Measurements from ENCODE around the gene CLDN14. TPM values are rescaled to one million over a fixed set of nuclear protein-coding genes. Genes with fewer than 3 reads are reported as not detected.

The CLDN14 gene
- total RNA-seq, 1 experiment from 2014 or later = not detected

DNA sequence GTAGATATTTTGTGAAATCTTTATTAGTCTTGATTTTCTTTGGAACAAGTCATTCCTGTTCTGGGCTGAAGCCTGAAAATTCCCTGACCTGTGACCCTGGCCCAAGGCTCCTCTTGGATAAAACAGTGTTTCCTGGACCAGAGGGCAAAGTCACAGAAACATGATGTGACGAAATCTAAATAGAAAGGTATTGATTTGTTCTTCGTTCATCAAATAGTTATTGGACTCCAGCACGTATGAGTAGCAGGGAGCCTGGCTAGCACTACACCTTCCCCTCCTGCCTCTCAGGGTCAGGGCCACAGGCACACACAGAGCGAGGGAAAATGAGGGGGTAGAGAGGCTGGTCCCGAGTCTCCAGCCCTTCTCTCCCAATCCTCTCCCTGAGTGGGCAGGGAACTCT lies 1.7 kb upstream of the CLDN14 start:
- Histone ChIP-seq H4K20me1 (ENCODE audit: control insufficient read depth, insufficient read depth, insufficient read length) (no peaks in the 10 kb centered on the region), H3K27me3 (ENCODE audit: insufficient read depth, low read length) (no peaks in the 10 kb centered on the region), H2AK5ac (ENCODE audit: insufficient read length, low read length) (no peak overlapping the region), H3K9me3 (ENCODE audit: control insufficient read depth, low read depth, low read length) (no peaks in the 10 kb centered on the region), H3K4me2 (ENCODE audit: insufficient read depth, insufficient read length, low read length) (no peak overlapping the region), H3K9ac (ENCODE audit: extremely low read depth, insufficient read length, low read length) (no peak overlapping the region), H2BK12ac (ENCODE audit: insufficient read length, low read depth, low read length) (no peak overlapping the region), H2AFZ (ENCODE audit: low read length) (no peak overlapping the region), H3K14ac (ENCODE audit: insufficient read depth, low read length) (no peak overlapping the region), H3T11ph (ENCODE audit: low read length) (no peak overlapping the region), H4K5ac (ENCODE audit: insufficient read length, low read depth, low read length) (no peak overlapping the region), H3K23me2 (ENCODE audit: insufficient read length, low read depth, low read length, poor library complexity, severe bottlenecking) (no peaks in the 10 kb centered on the region), H3K27ac (ENCODE audit: insufficient read length, low read depth, low read length) (no peak overlapping the region), H3K79me2 (ENCODE audit: insufficient read depth, low read length) (no peaks in the 10 kb centered on the region), H2BK5ac (ENCODE audit: insufficient read length, low read length) (no peak overlapping the region), H3K18ac (ENCODE audit: insufficient read length, low read depth, low read length) (no peak overlapping the region), H4K91ac (ENCODE audit: insufficient read length, low read depth, low read length) (no peak overlapping the region), H3K4me1 (ENCODE audit: insufficient read depth, low read length) (no peaks in the 10 kb centered on the region), H2BK20ac (ENCODE audit: low read depth, low read length, poor library complexity, severe bottlenecking) (no peak overlapping the region), H2BK15ac (ENCODE audit: low read depth, low read length) (no peak overlapping the region), H3K23ac (ENCODE audit: insufficient read length, low read depth, low read length) (no peak overlapping the region), H2BK120ac (ENCODE audit: low read depth, low read length, poor library complexity, severe bottlenecking) (no peak overlapping the region), H3K56ac (ENCODE audit: insufficient read length, low read depth, low read length) (no peak overlapping the region), H4K8ac (replicated peaks; ENCODE audit: insufficient read length, low read depth, low read length) (no peak overlapping the region), H3K4ac (ENCODE audit: low read depth, low read length) (no peak overlapping the region), H3K79me1 (ENCODE audit: insufficient read depth, low read depth, low read length, poor library complexity, severe bottlenecking) (no peaks in the 10 kb centered on the region)
- Mint-ChIP-seq H3K36me3 (ENCODE audit: insufficient read depth in 1 of 3, low read depth in 3 of 3) (no peaks in the 10 kb centered on the region), H3K27ac (no peak overlapping the region), H3K27me3 (ENCODE audit: low read depth) (peaks cover 3% of the 10 kb centered on the region), H3K4me1 (peaks cover 5 to 6% of the 10 kb centered on the region in 2 experiments), H3K4me3 (no peak overlapping the region), H3K9me3 (no peaks in the 10 kb centered on the region)
- no CpG with 5 or more reads among the region's 5 CpGs for WGBS (ENCODE audit: extremely low coverage, insufficient read length, low lambda C conversion rate)
- no peak for DNase-seq
- no peak for TF ChIP-seq CTCF (conservative IDR thresholded peaks at IDR 0.05)

Measured in H9 (cell line).